HCT116 (cell line): ENCODE data around the gene HMGN1. TPM values are rescaled to one million over a fixed set of nuclear protein-coding genes. Genes with fewer than 3 reads are reported as not detected.

ENCODE experiments used
- ATAC-seq: fragments of 200-7000 bp; cut with Tn5 transposase; 2 replicates; pipeline ENCODE4 v1.9.1; 2020; ENCODE audit warnings: mild to moderate bottlenecking, moderate library complexity
- BruUV-seq: library from RNA; stranded (reverse); fragments of 400-500 nt; replicated peaks from 2 replicates; lab custom pipeline; 2021; lab: Mats Ljungman, UMichigan
- CTCF ChIA-PET: fragments of 300-600 bp; sonication (Branson Sonifier 250); formaldehyde crosslinking; loops from one replicate; lab custom pipeline; 2021; ENCODE audit warnings: antibody characterized with exemption; lab: Charles Lee
- POLR2A ChIA-PET: fragments of 300-600, 350-600 bp; sonication (Branson Sonifier 250); formaldehyde crosslinking; loops from one replicate; lab custom pipeline; 2021; ENCODE audit warnings: antibody characterized with exemption; lab: Charles Lee
- RAD21 ChIA-PET, 2 experiments: fragments of 300-600 bp; sonication (Branson Sonifier 250); formaldehyde crosslinking; loops; one replicate each; lab custom pipeline; 2023; ENCODE audit warnings: low total read pairs in 2 of 2; ENCODE audit not compliant: uncharacterized antibody in 2 of 2, unreplicated experiment in 2 of 2, low non-redundant PET in 1 of 2; lab: Charles Lee
- DNase-seq: peaks from one replicate; pipeline ENCODE4 v3.0.0-alpha.2; 2010; ENCODE audit warnings: low read depth, low spot score
- H2AFZ ChIP-seq: fragments of 200-600 bp; shearing (Covaris generic), sonication (generic); 2 replicates; pipeline ENCODE4 v1.6.1; 2017; ENCODE audit warnings: low read depth, mixed run types, mixed read lengths, antibody characterized with exemption, low read length; ENCODE audit not compliant: poor library complexity, severe bottlenecking
- H3K27ac ChIP-seq: 2 replicates; pipeline ENCODE4 v1.5.1; 2012; ENCODE audit warnings: low read depth, low read length
- H3K27me3 ChIP-seq: fragments of 200-600 bp; sonication (generic); 2 replicates; pipeline ENCODE4 v1.6.1; 2016; ENCODE audit warnings: mixed run types, low read length, mixed read lengths; ENCODE audit not compliant: insufficient read depth
- H3K36me3 ChIP-seq, 2 experiments: fragments of 200-500 bp in 1 of 2; fragments of 200-600 bp in 1 of 2; sonication (Bioruptor generic) in 1 of 2; sonication (generic) in 1 of 2; 2 replicates each; pipeline versions ENCODE4 v1.5.1 to v1.6.1; 2014 to 2016; ENCODE audit warnings: low read length in 2 of 2, inconsistent platforms in 1 of 2, mixed read lengths in 1 of 2, mixed run types in 1 of 2; ENCODE audit not compliant: insufficient read depth in 2 of 2, control insufficient read depth in 1 of 2
- H3K4me1 ChIP-seq, 2 experiments: fragments of 200-600 bp in 1 of 2; sonication (generic) in 1 of 2; 2 replicates each; pipeline versions ENCODE4 v1.5.1 to v1.6.1; 2012 to 2017; ENCODE audit warnings: low read length in 2 of 2, inconsistent platforms in 1 of 2, mild to moderate bottlenecking in 1 of 2, mixed read lengths in 1 of 2, mixed run types in 1 of 2, moderate library complexity in 1 of 2; ENCODE audit not compliant: insufficient read depth in 2 of 2, control insufficient read depth in 1 of 2
- H3K4me2 ChIP-seq: fragments of 200-600 bp; sonication (generic); 2 replicates; pipeline ENCODE4 v1.6.1; 2017; ENCODE audit warnings: mixed run types, low read length, mixed read lengths
- H3K4me3 ChIP-seq, 2 experiments: fragments of 200-600 bp in 1 of 2; sonication (generic) in 1 of 2; replicated peaks in 1 of 2; 2 replicates each; pipeline ENCODE4 v1.5.1; 2011 to 2016; ENCODE audit warnings: low read length in 2 of 2, control low read depth in 1 of 2, low read depth in 1 of 2, mild to moderate bottlenecking in 1 of 2, mixed read lengths in 1 of 2, mixed run types in 1 of 2
- H3K79me2 ChIP-seq: fragments of 200-600 bp; sonication (generic); 2 replicates; pipeline ENCODE4 v1.6.1; 2017; ENCODE audit warnings: mild to moderate bottlenecking, mixed run types, low read length, moderate library complexity, mixed read lengths; ENCODE audit not compliant: insufficient read depth
- H3K9ac ChIP-seq: fragments of 200-600 bp; sonication (generic); 2 replicates; pipeline ENCODE4 v1.6.1; 2016; ENCODE audit warnings: low read length, mixed read lengths
- H3K9me2 ChIP-seq: fragments of 200-600 bp; sonication (generic), shearing (Covaris generic); 2 replicates; pipeline ENCODE4 v1.6.1; 2017; ENCODE audit warnings: mixed run types, mild to moderate bottlenecking, moderate library complexity; ENCODE audit not compliant: insufficient read depth
- H3K9me3 ChIP-seq, 2 experiments: fragments of 200-500 bp in 1 of 2; fragments of 200-600 bp in 1 of 2; sonication (Bioruptor generic) in 1 of 2; sonication (generic) in 1 of 2; 2 replicates each; pipeline ENCODE4 v1.6.1; 2014 to 2017; ENCODE audit warnings: low read length in 2 of 2, mixed read lengths in 2 of 2, inconsistent platforms in 1 of 2, low read depth in 1 of 2, mild to moderate bottlenecking in 1 of 2, mixed run types in 1 of 2, moderate library complexity in 1 of 2; ENCODE audit not compliant: control insufficient read depth in 1 of 2, insufficient read depth in 1 of 2
- H4K20me1 ChIP-seq: fragments of 200-600 bp; sonication (generic), shearing (Covaris generic); 2 replicates; pipeline ENCODE4 v1.6.1; 2017; ENCODE audit warnings: mixed run types, mild to moderate bottlenecking, moderate library complexity; ENCODE audit not compliant: insufficient read depth
- CBX3 ChIP-seq: IDR thresholded peaks from 2 replicates; pipeline ENCODE4 v1.6.1; 2012; ENCODE audit warnings: low read depth
- CEBPB ChIP-seq: IDR thresholded peaks from 2 replicates; pipeline ENCODE4 v1.6.1; 2012; ENCODE audit warnings: low read depth
- CTCF ChIP-seq, 3 experiments: fragments of 200-600 bp in 1 of 3; sonication (generic) in 1 of 3; IDR thresholded peaks in 2 of 3; conservative IDR thresholded peaks in 1 of 3; 2 replicates each; pipeline ENCODE4 v1.5.1; 2012 to 2017; ENCODE audit warnings: low read depth in 2 of 3, low read length in 2 of 3, antibody characterized with exemption in 1 of 3, borderline replicate concordance in 1 of 3, control low read depth in 1 of 3, mild to moderate bottlenecking in 1 of 3, mixed read lengths in 1 of 3, mixed run types in 1 of 3, moderate library complexity in 1 of 3; ENCODE audit not compliant: insufficient read depth in 1 of 3
- EGR1 ChIP-seq: IDR thresholded peaks from 2 replicates; pipeline ENCODE4 v1.6.1; 2012; ENCODE audit warnings: low read depth
- ELF1 ChIP-seq: IDR thresholded peaks from 2 replicates; pipeline ENCODE4 v1.6.1; 2012; ENCODE audit warnings: low read depth, borderline replicate concordance
- EZH2phosphoT487 ChIP-seq: fragments of 200-600 bp; IDR thresholded peaks from 2 replicates; pipeline ENCODE4 v1.6.1; 2018; ENCODE audit warnings: antibody characterized with exemption, borderline replicate concordance
- FOSL1 ChIP-seq: IDR thresholded peaks from 2 replicates; pipeline ENCODE4 v1.6.1; 2012; ENCODE audit warnings: low read depth
- JUND ChIP-seq: IDR thresholded peaks from 2 replicates; pipeline ENCODE4 v1.6.1; 2012
- MAX ChIP-seq: IDR thresholded peaks from 2 replicates; pipeline ENCODE4 v1.6.1; 2012
- POLR2A ChIP-seq: IDR thresholded peaks from 2 replicates; pipeline ENCODE4 v1.7.0; 2011; ENCODE audit warnings: borderline replicate concordance; ENCODE audit not compliant: insufficient read depth, insufficient read length; ENCODE audit errors: extremely low read depth
- POLR2AphosphoS5 ChIP-seq: IDR thresholded peaks from 2 replicates; pipeline ENCODE4 v1.6.1; 2011; ENCODE audit warnings: mild to moderate bottlenecking, low read depth, low read length, moderate library complexity
- RAD21 ChIP-seq: IDR thresholded peaks from 2 replicates; pipeline ENCODE4 v1.6.1; 2012; ENCODE audit warnings: low read depth, mild to moderate bottlenecking
- REST ChIP-seq: IDR thresholded peaks from 2 replicates; pipeline ENCODE4 v1.6.1; 2012; ENCODE audit warnings: low read depth
- SIN3A ChIP-seq: IDR thresholded peaks from 2 replicates; pipeline ENCODE4 v1.6.1; 2012; ENCODE audit warnings: low read depth
- SRF ChIP-seq: IDR thresholded peaks from 2 replicates; pipeline ENCODE4 v1.6.1; 2012; ENCODE audit warnings: low read depth
- YY1 ChIP-seq: IDR thresholded peaks from 2 replicates; pipeline ENCODE4 v1.6.1; 2011; ENCODE audit warnings: low read length, low read depth, moderate library complexity, mild to moderate bottlenecking; ENCODE audit not compliant: insufficient replicate concordance; ENCODE audit errors: extremely low read depth
- ZFX ChIP-seq: fragments of 450-650 bp; IDR thresholded peaks from 2 replicates; pipeline ENCODE4 v1.6.1; 2017
- ZNF274 ChIP-seq: fragments of 200-500 bp; sonication (Bioruptor generic); IDR thresholded peaks from 2 replicates; pipeline ENCODE4 v1.6.1; 2014; ENCODE audit warnings: mild to moderate bottlenecking, low read depth, low read length, inconsistent platforms
- intact Hi-C: fragments of 100-400 bp; cut with micrococcal nuclease; formaldehyde crosslinking; loops from 2 replicates; pipeline ENCODE4 v1.10.0; 2022
- total RNA-seq: library from RNA; stranded (reverse); gene quantifications from one replicate; pipeline ENCODE4 v1.2.1, GENCODE V29; 2021; ENCODE audit not compliant: unreplicated experiment
- TF ChIP-seq, protein P1 (sequence below): IDR thresholded peaks from 2 replicates; pipeline ENCODE4 v1.6.1; 2012
- TF ChIP-seq, protein P2 (sequence below): IDR thresholded peaks from 2 replicates; pipeline ENCODE4 v1.6.1; 2011; ENCODE audit warnings: mild to moderate bottlenecking, low read length, moderate library complexity; ENCODE audit not compliant: insufficient replicate concordance; ENCODE audit errors: extremely low read depth

HMGN1 gene
- total RNA-seq, 1 experiment from 2014 or later: 399 TPM

- H3K4me1 ChIP-seq: peaks cover 0 to 6% of the 10 kb centered on the region in 2 experiments; a peak in 1 of 4 replicates
- TF ChIP-seq EZH2phosphoT487 (no peak), POLR2AphosphoS5 (no peak), FOSL1 (no peak), RAD21 (no peak), SRF (no peak), EGR1 (no peak), CBX3 (no peak), POLR2A (no peak), CTCF (IDR thresholded peaks at IDR 0.05 in 2 of 3, conservative IDR thresholded peaks at IDR 0.05 in 1 of 3; ENCODE audit: borderline replicate concordance in 1 of 3, insufficient read depth in 1 of 3, low read depth in 2 of 3, low read length in 2 of 3) (no peak), REST (no peak), JUND (no peak), ELF1 (no peak), MAX (no peak), SIN3A (no peak), YY1 (no peak), CEBPB (no peak), ZNF274 (no peak), ZFX (no peak)
- TF ChIP-seq, protein P1, sequence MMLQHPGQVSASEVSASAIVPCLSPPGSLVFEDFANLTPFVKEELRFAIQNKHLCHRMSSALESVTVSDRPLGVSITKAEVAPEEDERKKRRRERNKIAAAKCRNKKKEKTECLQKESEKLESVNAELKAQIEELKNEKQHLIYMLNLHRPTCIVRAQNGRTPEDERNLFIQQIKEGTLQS: no peak
- TF ChIP-seq, protein P2, sequence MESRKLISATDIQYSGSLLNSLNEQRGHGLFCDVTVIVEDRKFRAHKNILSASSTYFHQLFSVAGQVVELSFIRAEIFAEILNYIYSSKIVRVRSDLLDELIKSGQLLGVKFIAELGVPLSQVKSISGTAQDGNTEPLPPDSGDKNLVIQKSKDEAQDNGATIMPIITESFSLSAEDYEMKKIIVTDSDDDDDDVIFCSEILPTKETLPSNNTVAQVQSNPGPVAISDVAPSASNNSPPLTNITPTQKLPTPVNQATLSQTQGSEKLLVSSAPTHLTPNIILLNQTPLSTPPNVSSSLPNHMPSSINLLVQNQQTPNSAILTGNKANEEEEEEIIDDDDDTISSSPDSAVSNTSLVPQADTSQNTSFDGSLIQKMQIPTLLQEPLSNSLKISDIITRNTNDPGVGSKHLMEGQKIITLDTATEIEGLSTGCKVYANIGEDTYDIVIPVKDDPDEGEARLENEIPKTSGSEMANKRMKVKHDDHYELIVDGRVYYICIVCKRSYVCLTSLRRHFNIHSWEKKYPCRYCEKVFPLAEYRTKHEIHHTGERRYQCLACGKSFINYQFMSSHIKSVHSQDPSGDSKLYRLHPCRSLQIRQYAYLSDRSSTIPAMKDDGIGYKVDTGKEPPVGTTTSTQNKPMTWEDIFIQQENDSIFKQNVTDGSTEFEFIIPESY: no peak
- ChIA-PET RAD21 (no interaction called here), CTCF (no interaction called here), POLR2A (no interaction called here)
- no peak overlapping the region for H3K4me2 ChIP-seq
- ATAC-seq (no peak), DNase-seq (no peak)
- no peak overlapping the region for H3K9ac ChIP-seq
- no peaks in the 10 kb centered on the region for H4K20me1 ChIP-seq
- no peak overlapping the region for H3K4me3 ChIP-seq
- no peak overlapping the region for H3K27ac ChIP-seq
- no TSS peak for BruUV-seq
- H3K9me2 ChIP-seq: no peaks in the 10 kb centered on the region
- H2AFZ ChIP-seq: no peak overlapping the region
- intact Hi-C loops: no loop called here
- no peaks in the 10 kb centered on the region for H3K27me3 ChIP-seq
- no peaks in the 10 kb centered on the region for H3K36me3 ChIP-seq
- H3K79me2 ChIP-seq: no peaks in the 10 kb centered on the region
- H3K9me3 ChIP-seq: no peaks in the 10 kb centered on the region
Observed at GRCh38 chr21:39366563-39366962, 17.7 kb upstream of the HMGN1 start.
